NCI-H1092 (cell line): ENCODE results near the gene ZNF225.
"Not testable (repeated sequence)": the region's sequence is repeated elsewhere in the genome, so short reads cannot be mapped to it uniquely, and the experiment has no call there.

Experiments used
- DNase-seq: peaks from one replicate; lab custom pipeline; 2025; lab: John Stamatoyannopoulos, UW

ZNF225 gene

GRCh38 chr19:44113138-44113783 lies at the start of gene ZNF225:
Gene ZNF225, plus strand, starts transcription at chr19:44113399. Its CDS starts 2,429 bp downstream, at chr19:44115828.
- DNase-seq = peak; percentile 93

DNA sequence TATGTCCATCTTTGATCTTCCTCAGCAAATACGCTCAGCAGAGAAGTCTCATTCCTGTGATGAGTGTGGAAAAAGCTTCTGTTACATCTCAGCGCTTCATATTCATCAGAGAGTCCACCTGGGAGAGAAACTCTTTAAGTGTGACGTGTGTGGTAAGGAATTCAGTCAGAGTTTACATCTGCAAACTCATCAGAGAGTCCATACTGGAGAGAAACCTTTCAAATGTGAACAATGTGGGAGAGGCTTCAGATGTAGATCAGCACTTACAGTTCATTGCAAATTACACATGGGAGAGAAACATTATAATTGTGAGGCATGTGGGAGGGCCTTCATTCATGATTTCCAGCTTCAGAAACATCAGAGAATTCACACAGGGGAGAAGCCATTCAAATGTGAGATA lies 46.9 kb upstream of the ZNF225 start:
- no peak for DNase-seq

- DNase-seq = no peak
Measured at GRCh38 chr19:44069415-44069814, 43.8 kb upstream of the ZNF225 start.

DNA sequence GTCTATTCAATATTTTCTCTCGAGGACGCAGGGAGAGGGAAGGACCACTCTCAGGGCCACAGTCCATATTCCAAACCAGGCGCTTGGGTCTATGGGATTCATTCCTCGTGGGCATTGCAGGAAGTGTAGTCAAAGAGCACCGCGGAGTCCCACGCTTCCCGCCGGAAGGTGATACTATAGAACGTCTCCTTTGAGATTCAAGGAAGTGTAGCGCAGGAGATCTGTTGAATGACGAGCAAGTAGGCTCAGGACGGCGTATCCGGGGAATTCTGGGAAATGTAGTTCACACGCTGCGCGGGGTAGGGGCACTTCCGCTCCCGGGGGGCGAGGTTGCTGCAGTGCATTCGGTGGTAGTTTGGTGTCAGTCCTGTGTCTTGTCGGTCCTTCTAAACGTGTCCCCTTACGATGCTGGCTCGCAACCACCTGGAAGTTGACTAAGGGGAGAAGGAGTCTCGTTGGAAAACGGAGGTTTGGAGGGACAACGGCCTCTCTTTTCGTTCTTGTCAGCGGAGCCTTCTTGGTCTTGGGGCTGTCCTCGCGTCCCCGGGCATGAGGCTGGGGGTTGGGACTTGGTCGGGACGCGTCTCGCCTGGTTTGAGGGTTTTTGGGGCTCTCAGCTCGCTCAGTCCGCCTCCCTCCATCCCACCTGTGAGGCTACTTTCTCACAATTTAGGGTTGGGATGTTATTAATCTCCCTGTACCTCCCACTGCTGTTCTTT lies 41.2 kb upstream of the ZNF225 start, which contains the start of gene ZNF284:
Gene ZNF284, plus strand, starts transcription at position 336 of the 719 bp plus-strand sequence. CDS start 4,231 bp downstream, outside the sequence.
- peak; percentile 33 for DNase-seq

- no peak for DNase-seq
Measured at GRCh38 chr19:44072543-44073401, 40.4 kb upstream of the ZNF225 start.

- no peak for DNase-seq
Measured at GRCh38 chr19:44076325-44076724, 36.9 kb upstream of the ZNF225 start.

DNA sequence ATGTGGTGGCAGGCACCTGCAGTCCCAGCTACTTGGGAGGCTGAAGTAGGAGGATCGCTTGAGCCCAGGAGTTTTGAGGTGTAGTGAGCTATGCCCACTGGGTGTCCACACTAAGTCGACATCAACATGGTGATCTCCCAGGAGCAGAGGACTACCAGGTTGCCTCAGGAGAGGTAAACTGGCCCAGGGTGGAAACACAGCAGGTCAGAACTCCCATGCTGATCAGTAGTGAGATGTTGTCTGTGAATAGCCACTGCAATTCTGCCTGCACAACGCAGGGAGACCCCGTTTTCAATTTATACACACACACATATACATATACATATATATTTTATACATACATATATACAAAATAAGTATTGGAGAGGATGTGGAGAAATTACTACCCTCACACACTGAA lies 21.1 kb upstream of the ZNF225 start:
- no peak for DNase-seq

GRCh38 chr19:44093931-44094765 lies 19.1 kb upstream of the ZNF225 start, which contains the start of gene ZNF224:
Gene ZNF224, plus strand, starts transcription at chr19:44094361. Its CDS starts 3,513 bp downstream, at chr19:44097874.
- DNase-seq = peak; percentile 85

GRCh38 chr19:44107751-44108150 lies 5.4 kb upstream of the ZNF225 start:
- no peak for DNase-seq

DNA sequence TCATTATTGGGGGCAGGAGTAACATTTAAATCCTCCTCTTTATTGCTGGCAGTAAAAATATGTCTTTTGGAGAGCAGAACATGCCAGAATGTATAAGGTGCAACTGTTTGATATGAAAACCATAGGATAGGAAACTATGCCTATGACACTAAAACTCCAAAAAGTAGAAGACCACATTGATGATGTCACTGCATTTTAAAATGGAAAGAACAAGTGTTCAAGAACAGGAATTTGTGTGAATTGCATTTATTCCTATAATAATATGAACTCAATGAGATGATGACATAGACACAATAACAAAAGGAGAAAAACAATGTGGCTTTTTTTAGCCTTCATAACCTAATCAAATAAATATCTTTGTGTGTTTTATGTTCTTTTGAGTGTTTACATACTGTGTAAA lies 3.7 kb upstream of the ZNF225 start:
- no peak for DNase-seq

GRCh38 chr19:44111910-44112463 lies 1.2 kb upstream of the ZNF225 start:
- no peak for DNase-seq

DNA sequence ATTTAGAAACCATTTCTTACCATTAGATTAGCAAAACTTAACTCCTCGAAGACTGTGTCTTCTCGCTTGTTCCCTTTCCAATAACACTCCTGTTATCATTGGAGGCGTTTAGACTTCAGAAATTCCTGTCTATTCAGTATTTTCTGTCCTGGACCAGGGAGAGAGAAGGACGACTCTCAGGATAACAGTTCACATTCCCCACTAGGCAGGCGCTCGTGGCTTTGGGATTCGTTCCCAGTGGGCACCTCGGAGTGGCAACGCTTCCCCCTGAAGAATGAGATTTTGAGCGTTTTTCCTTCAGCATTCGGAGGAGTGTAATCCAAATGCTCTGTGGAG lies 429 bp upstream of the ZNF225 start:
- no peak for DNase-seq

GRCh38 chr19:44113784-44114390 lies 688 bp downstream of the ZNF225 start:
- no peak for DNase-seq

GRCh38 chr19:44121162-44121561 lies 8.0 kb downstream of the ZNF225 start:
- DNase-seq = not testable (repeated sequence)

- DNase-seq = no peak
Measured at GRCh38 chr19:44131955-44132354, 18.8 kb downstream of the ZNF225 start.

- DNase-seq = peak; percentile 46
Measured at GRCh38 chr19:44141191-44142058, 28.2 kb downstream of the ZNF225 start, which contains the start of gene ZNF234. Gene ZNF234, plus strand, starts transcription at chr19:44141554. Its CDS starts 3,079 bp downstream, at chr19:44144633.

GRCh38 chr19:44142059-44142433 lies 28.8 kb downstream of the ZNF225 start:
- DNase-seq = no peak

GRCh38 chr19:44149776-44150175 lies 36.6 kb downstream of the ZNF225 start:
- no peak for DNase-seq

GRCh38 chr19:44151491-44151890 lies 38.3 kb downstream of the ZNF225 start:
- DNase-seq = no peak

DNA sequence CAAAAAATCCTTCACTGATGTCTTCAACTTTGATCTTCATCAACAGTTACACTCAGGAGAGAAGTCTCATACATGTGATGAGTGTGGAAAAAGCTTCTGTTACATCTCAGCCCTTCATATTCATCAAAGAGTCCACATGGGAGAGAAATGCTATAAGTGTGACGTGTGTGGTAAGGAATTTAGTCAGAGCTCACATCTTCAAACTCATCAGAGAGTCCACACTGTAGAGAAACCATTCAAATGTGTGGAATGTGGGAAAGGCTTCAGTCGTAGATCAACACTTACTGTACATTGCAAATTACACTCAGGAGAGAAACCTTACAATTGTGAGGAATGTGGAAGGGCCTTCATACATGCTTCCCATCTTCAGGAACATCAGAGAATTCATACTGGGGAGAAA lies 43.3 kb downstream of the ZNF225 start:
- no peak for DNase-seq
